AG10803 (cell line): ENCODE results near the gene TJP2.

Source experiments
- DNase-seq: peaks from one replicate; pipeline ENCODE4 v3.0.0; 2010; ENCODE audit warnings: low read depth
- H3K4me3 ChIP-seq: 2 replicates; pipeline ENCODE4 v1.5.1; 2011; ENCODE audit warnings: mild to moderate bottlenecking, low read length, control low read depth
- TF ChIP-seq, protein P1 (sequence below): conservative IDR thresholded peaks from 2 replicates; pipeline ENCODE4 v1.5.1; 2011; ENCODE audit warnings: mild to moderate bottlenecking, low read length, control low read depth, inconsistent platforms

The TJP2 gene

DNA sequence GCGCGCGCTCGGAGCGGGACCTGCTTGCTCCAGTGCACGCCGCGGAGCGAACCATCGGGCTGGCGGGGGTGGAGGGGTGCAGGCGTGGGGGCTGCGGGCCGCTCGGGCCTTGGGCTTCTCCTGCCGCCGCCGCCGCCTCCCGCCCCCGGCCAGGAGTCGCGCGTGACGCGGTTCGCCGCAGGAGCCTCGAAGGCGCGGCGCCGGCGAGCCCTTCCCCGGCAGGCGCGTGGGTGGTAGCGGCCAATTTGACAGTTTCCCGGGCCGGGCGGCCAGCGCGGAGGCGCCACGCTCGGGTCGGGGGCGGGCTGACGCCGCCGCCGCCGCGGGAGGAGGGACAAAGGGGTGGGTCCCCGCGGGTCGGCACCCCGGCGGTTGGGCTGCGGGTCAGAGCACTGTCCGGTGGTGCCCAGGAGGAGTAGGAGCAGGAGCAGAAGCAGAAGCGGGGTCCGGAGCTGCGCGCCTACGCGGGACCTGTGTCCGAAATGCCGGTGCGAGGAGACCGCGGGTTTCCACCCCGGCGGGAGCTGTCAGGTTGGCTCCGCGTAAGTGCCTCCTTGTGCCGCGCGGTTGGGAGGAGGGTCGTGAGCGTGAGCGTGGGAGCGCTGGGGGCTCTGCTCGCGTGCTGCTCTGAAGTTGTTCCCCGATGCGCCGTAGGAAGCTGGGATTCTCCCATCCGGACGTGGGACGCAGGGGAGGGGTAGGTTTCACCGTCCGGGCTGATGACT is at the start of gene TJP2:
Gene TJP2 (plus strand): TSS at position 387 of the 725 bp plus-strand sequence. CDS start 96 bp downstream, at position 483.
- peak; percentile 74 for DNase-seq
- TF ChIP-seq, protein P1, sequence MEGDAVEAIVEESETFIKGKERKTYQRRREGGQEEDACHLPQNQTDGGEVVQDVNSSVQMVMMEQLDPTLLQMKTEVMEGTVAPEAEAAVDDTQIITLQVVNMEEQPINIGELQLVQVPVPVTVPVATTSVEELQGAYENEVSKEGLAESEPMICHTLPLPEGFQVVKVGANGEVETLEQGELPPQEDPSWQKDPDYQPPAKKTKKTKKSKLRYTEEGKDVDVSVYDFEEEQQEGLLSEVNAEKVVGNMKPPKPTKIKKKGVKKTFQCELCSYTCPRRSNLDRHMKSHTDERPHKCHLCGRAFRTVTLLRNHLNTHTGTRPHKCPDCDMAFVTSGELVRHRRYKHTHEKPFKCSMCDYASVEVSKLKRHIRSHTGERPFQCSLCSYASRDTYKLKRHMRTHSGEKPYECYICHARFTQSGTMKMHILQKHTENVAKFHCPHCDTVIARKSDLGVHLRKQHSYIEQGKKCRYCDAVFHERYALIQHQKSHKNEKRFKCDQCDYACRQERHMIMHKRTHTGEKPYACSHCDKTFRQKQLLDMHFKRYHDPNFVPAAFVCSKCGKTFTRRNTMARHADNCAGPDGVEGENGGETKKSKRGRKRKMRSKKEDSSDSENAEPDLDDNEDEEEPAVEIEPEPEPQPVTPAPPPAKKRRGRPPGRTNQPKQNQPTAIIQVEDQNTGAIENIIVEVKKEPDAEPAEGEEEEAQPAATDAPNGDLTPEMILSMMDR = no peak
- peak within 1 kb of the TSS; percentile 80 for H3K4me3 ChIP-seq

DNA sequence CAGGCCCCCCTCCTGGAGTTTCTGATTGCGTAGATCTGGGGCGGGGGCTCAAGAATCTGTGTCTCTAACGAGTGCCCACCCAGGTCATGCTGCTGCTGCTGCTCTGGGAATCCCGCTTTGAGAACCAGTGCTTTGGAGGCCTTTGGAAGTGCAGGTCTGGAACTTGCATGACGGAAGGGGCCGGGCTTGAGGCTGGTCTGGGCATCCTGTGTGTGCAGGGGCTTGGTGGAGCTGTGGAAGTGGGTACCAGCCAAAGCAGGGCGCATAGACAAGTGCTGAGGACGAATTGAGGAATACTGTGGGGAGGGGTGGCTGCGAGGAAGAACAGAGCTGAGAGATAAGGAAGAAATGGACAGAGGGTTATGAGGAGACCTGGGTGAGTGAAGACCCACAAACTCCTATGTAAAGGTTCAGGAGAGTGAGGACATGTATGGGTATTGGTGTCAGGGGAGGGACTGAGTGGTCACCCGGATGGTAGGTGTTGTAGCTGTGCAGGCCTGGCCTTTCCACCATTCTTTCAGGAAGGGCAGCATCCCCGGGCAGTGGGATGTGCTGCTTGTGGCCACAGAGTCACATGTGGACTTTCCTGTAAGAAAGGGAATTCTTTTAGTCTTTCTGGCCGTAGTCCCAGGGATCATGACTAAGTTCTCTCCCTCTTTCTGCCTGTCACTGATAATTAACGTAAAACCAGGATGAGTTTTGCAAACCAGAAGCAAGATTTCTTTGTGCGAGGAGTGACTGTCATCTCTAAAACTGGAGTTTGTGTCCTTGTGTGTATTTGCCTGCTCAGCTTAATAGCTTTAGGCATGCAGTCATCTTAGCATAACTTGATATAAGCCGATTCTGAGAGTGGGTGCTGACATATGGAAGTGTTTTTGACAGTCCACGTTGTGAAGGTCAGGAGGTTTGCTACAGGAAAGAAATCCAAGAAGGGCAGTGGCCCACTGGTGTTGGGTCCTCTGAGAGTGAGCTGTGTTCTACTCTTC is 43.3 kb upstream of the TJP2 start:
- no peak overlapping the region for H3K4me3 ChIP-seq
- DNase-seq = peak; percentile 91
- TF ChIP-seq, protein P1 = no peak

DNA sequence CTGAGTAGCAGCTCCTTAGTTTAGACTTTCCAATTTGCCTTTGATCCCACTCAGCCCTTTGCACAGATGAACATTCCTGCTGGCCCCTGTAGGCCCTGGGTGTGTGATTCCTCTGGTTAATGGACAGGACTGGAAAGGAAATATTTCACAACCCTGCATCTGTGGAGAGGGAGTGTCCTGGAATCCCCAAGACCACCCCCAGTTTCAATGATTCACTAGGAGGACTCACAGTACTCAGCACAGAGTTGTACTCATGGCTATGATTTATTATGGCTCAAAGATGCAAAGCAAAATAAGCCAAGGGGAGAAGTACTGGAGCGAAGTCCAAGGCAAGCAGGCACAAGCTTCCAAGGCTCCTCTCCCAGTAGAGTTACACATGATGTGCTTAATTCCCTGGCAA is 42.4 kb upstream of the TJP2 start:
- TF ChIP-seq, protein P1 = no peak
- no peak overlapping the region for H3K4me3 ChIP-seq
- peak; percentile 96 for DNase-seq

DNA sequence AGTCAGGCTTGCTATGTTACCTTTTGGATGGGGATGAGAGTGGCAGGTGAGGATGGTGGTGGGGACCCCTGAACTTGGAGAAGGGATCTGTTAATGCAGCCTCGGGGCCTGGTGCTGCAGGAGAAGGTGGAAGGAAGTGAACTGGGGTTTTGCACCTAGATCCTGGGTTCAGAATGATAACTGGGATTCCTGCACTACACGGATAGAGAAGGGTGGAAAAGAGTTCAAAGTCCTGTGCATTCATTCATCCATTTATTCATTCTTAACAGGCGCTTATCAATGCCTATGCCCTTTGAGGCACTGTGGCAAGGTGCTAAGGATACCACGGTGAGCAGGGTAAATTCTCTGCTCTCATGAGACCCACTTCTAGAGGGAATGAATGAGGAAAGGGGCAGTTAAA is 41.7 kb upstream of the TJP2 start:
- DNase-seq = no peak
- TF ChIP-seq, protein P1 = no peak
- H3K4me3 ChIP-seq = no peak overlapping the region

DNA sequence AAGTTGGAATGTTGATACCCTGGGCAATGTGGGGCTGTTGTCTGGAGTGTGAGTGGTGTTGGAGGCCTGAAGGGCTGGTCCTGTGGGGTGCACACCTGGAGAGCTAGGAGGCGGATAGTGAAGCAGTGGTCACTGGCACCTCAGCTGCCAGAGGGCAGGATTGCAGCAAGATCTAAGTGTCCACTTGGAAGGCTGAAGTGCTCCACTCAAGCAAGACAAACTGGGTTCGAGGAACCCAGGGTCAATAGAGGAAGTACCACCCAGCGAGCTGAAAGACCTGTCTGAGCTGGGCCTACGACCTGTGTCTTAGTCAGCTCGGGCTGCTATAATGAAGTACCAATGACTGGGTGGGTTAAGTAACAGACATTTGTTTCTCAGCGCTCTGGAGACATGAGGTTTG is 39.7 kb upstream of the TJP2 start:
- H3K4me3 ChIP-seq = no peak overlapping the region
- TF ChIP-seq, protein P1 = no peak
- no peak for DNase-seq

DNA sequence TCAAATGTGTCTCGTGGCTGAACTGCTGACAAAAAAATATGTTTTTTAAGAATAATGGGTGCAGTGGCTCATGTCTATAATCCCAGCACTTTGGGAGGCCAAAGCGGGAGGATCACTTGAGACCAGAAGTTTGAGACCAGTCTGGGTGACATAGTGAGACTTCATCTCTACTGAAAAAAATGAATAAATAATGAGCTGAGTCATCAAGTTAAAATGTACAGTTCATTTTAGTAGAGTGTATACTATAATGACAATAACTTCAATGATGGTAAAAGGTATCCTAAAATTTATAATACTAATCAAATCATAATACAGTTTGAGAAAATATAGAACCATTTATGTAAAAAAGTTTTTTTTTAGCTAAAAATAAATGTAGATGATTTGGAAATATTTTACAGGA is 37.9 kb upstream of the TJP2 start:
- TF ChIP-seq, protein P1 = no peak
- H3K4me3 ChIP-seq = no peak overlapping the region
- no peak for DNase-seq

DNA sequence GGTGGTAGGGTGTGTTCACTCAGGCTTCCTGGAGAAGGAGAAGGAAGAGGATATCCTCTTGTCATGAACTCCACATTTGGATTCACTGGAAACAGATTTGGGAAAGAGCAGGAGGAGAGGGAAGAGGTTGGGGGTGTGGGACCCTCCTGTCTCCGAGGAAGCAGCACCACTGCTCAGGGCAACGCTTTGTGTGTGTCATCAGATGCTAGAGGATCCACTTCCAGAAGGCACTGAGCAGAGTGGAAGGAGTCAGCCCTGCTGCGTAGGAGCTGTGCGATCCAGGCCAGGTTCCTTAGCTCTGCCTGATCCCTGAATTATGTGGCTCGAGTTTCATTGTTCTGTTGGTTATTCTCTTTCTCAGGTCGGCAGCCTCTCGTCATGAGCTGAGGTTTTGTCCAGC is 37.3 kb upstream of the TJP2 start:
- H3K4me3 ChIP-seq = no peak overlapping the region
- no peak for DNase-seq
- TF ChIP-seq, protein P1 = no peak
